AG04449 (cell line): ENCODE results near the gene C15orf39.

Experiments used
- CTCF ChIA-PET: fragments of 350-600 bp; formaldehyde crosslinking; extraction: SDS; loops from one replicate; lab custom pipeline; 2021; ENCODE audit warnings: antibody characterized with exemption; lab: Yijun Ruan, JAX
- POLR2A ChIA-PET: fragments of 400-600, 350-600 bp; formaldehyde crosslinking; extraction: SDS; loops from one replicate; lab custom pipeline; 2020; ENCODE audit warnings: antibody characterized with exemption, inconsistent platforms; lab: Yijun Ruan, JAX
- DNase-seq: peaks from one replicate; pipeline ENCODE4 v3.0.0-alpha.2; 2010; ENCODE audit warnings: low read depth, low spot score
- H3K4me3 ChIP-seq: 2 replicates; pipeline ENCODE4 v1.5.1; 2011; ENCODE audit warnings: low read depth, mild to moderate bottlenecking, control low read depth, low read length
- CTCF ChIP-seq: IDR thresholded peaks from one replicate; pipeline ENCODE4 v1.5.1; 2011; ENCODE audit warnings: mild to moderate bottlenecking, moderate library complexity, low read length, control low read depth, inconsistent platforms; ENCODE audit not compliant: insufficient read depth; ENCODE audit errors: missing control alignments

C15orf39 gene

GRCh38 chr15:75182187-75183131 is 19.2 kb upstream of the C15orf39 start:
- POLR2A ChIA-PET = no interaction called here
- CTCF ChIA-PET = interaction anchor here (1.5 to 1.9 kb wide), 2 partner anchors 17 to 19 kb away, joined by 3 to 7 read pairs; partner anchors contain the start of gene C15orf39
- no peak for DNase-seq
- no peak for TF ChIP-seq CTCF
- no peak overlapping the region for H3K4me3 ChIP-seq

- ChIA-PET POLR2A (no interaction called here), CTCF (no interaction called here)
- no peak for DNase-seq
- no peak overlapping the region for H3K4me3 ChIP-seq
- TF ChIP-seq CTCF = no peak
Measured at GRCh38 chr15:75185271-75186029, 16.2 kb upstream of the C15orf39 start.

- DNase-seq = no peak
- TF ChIP-seq CTCF = no peak
- H3K4me3 ChIP-seq = no peak overlapping the region
- ChIA-PET CTCF (no interaction called here), POLR2A (no interaction called here)
Measured at GRCh38 chr15:75186044-75186443, 15.6 kb upstream of the C15orf39 start.

GRCh38 chr15:75188499-75188898 is 13.2 kb upstream of the C15orf39 start:
- ChIA-PET CTCF (no interaction called here), POLR2A (no interaction called here)
- no peak for DNase-seq
- no peak overlapping the region for H3K4me3 ChIP-seq
- no peak for TF ChIP-seq CTCF

- no peak for DNase-seq
- ChIA-PET CTCF (interaction anchor here (0.9 to 1.8 kb wide), 3 partner anchors 9 to 162 kb away, joined by 3 to 7 read pairs (median 5); no protein-coding TSS in a partner anchor), POLR2A (interaction anchor here (1.5 kb wide), 1 partner anchor 10 kb away, joined by 7 read pairs; the partner anchor contains the start of gene C15orf39)
- H3K4me3 ChIP-seq = no peak overlapping the region
- TF ChIP-seq CTCF = no peak
Measured at GRCh38 chr15:75191235-75191634, 10.4 kb upstream of the C15orf39 start.
